ENCODE data around the gene UGT1A3.

UGT1A3 gene

DNA sequence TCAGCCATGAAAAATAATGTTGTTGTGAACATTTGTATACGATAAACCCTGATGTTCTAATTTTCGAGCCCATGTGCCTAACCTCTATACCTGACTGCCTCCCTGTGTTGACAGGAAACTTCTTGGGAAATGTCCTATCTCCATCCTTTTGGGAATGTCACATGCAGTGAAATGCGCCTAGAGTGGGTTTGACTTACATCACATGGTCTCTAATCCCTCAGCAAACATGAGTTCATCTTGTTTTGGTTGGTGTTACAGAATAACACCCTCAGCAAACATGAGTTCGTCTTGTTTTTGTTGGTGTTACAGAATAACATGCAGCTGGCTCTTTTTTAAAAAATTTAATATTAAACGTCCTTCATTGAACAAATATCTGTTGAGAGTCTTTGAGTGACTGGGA, 40.5 kb upstream of the UGT1A3 start:
- TF ChIP-seq, protein P1, sequence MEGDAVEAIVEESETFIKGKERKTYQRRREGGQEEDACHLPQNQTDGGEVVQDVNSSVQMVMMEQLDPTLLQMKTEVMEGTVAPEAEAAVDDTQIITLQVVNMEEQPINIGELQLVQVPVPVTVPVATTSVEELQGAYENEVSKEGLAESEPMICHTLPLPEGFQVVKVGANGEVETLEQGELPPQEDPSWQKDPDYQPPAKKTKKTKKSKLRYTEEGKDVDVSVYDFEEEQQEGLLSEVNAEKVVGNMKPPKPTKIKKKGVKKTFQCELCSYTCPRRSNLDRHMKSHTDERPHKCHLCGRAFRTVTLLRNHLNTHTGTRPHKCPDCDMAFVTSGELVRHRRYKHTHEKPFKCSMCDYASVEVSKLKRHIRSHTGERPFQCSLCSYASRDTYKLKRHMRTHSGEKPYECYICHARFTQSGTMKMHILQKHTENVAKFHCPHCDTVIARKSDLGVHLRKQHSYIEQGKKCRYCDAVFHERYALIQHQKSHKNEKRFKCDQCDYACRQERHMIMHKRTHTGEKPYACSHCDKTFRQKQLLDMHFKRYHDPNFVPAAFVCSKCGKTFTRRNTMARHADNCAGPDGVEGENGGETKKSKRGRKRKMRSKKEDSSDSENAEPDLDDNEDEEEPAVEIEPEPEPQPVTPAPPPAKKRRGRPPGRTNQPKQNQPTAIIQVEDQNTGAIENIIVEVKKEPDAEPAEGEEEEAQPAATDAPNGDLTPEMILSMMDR (IDR thresholded peaks at IDR 0.05; ENCODE audit: insufficient read depth, low read depth, low read length, missing control alignments) = no peak
- no peak overlapping the region for H3K4me3 ChIP-seq (ENCODE audit: low read depth, low read length)
- no peak for DNase-seq (ENCODE audit: low read depth)

DNA sequence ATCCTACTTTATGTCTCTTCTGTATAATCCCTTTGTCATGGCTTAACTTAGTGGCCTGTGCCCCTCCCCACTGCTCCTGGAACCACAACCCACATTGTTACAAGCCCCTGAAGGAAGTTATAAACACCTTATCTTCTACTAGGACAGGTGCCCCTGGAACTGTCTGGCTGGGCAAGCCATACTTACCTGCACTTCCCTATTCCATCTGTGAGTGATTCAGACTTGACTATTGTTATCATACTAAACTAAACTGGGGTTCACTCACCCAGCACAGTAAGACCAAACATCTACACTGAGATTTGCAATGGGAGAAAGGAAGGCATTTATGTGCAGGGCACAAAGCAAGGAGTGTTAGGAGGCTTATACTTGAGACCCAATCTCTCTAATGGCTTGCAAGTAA, 39.8 kb upstream of the UGT1A3 start:
- H3K4me3 ChIP-seq (ENCODE audit: low read depth, low read length) = no peak overlapping the region
- no peak for DNase-seq (ENCODE audit: low read depth)
- TF ChIP-seq, protein P1 (IDR thresholded peaks at IDR 0.05; ENCODE audit: insufficient read depth, low read depth, low read length, missing control alignments) = no peak

DNA sequence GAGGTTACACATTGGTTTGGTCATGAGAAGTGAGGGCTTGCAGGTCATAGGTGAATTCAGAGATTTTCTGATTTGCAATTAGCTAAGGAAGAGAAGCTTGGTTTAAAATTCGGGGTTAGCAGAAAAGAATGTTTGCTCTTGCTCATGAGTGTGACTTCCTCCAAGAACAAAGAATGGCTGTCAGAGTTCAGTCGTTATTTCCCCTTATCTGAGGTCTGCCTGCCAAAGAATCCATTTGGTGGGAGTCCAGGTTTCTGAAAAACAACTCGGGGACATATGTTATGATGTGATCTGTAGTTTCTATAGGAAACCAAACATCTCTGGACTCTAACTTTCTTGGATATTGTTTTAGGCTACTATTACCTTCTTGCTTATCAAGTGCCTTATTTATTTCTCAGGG, 39.3 kb upstream of the UGT1A3 start:
- DNase-seq (ENCODE audit: low read depth) = no peak
- TF ChIP-seq, protein P1 (IDR thresholded peaks at IDR 0.05; ENCODE audit: insufficient read depth, low read depth, low read length, missing control alignments) = no peak
- H3K4me3 ChIP-seq (ENCODE audit: low read depth, low read length) = no peak overlapping the region

DNA sequence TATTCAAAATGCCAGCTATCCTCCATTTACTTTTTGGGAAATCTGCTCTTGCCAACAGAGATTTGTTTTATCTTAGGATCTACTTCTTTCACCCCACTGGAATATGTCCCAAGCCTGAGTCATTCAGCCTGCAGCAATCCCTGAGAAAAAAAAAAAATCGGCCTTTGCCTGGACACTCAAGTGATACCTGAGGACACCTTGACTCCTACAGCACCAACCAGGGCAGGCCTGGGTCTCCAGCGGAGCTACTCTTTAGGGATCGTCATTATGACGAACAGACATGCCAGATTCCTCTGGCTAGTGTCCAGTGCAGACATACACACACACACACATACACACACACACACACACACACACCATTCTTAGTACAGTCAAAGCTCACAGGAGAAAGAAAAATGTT, 38.4 kb upstream of the UGT1A3 start:
- TF ChIP-seq, protein P1 (IDR thresholded peaks at IDR 0.05; ENCODE audit: insufficient read depth, low read depth, low read length, missing control alignments) = no peak
- H3K4me3 ChIP-seq (ENCODE audit: low read depth, low read length) = no peak overlapping the region
- DNase-seq (ENCODE audit: low read depth) = no peak

DNA sequence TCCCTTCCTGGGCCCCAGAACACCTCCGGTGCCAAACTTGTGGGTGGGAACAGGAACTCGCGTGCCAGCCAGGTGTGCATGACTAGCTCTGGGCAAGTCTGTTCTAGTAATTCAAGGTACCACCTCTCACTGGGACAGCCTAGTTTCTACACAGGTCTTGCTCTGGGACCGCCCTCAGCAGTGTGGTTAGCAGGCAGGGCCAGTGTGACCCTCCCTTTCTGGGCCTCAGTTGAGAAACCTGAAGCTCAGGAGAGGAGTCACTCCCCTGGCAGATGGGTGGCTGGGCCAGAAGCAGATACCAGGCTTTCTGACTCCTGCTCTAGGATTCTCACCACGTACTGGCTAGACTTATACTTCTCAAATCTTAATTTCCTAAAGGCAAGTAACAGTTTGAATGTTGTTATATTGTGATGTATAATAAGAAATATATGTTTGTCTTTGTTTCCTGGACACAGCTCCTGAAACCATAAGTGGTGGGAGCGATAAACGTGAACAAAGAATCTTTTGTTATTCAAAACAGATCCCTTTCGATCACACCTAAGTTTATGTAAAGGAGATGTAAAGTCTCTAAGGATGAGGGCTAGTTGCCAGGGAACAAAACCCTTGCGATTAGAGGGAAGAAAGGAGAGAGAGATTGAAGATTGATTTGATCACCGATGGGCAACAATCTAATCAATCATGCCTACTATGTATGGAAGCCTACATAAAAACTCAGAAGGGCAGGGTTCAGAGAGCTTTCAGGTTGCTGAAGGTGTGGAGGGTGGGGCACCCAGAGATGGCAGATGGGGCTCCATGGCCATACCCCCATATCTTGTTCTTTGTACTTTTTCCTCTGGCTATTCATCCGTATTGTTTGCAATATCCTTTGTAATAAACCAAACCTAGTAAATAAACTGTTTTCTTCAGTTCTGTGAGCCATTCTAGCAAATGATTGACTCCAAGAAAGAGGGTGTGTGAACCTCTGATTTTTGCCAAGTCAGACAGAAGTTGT, 37.1 kb upstream of the UGT1A3 start:
- TF ChIP-seq, protein P1 (IDR thresholded peaks at IDR 0.05; ENCODE audit: insufficient read depth, low read depth, low read length, missing control alignments) = no peak
- H3K4me3 ChIP-seq (ENCODE audit: low read depth, low read length) = no peak overlapping the region
- DNase-seq (ENCODE audit: low read depth) = no peak

DNA sequence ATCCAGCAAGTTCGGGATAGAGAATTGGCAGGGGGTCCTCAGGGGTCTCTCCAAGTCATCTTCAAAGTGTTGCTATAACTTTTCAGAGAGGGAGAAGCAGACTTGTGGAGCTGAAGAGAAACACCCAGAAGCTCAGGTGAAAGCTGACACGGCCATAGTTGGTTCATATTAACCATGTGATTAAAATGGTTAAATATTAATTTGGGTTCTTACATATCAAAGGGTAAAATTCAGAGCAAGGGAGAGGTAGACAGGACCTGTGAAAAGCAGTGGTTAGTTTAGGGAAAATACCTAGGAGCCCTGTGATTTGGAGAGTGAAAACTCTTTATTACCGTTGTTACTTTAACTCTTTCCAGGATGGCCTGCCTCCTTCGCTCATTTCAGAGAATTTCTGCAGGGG, 36.2 kb upstream of the UGT1A3 start, which contains the start of gene UGT1A6:
UGT1A6 (plus strand) TSS at position 243 of the 400 bp plus-strand sequence; CDS start at position 358, 115 bp downstream.
- no peak for DNase-seq (ENCODE audit: low read depth)
- H3K4me3 ChIP-seq (ENCODE audit: low read depth, low read length) = no peak within 1 kb of the TSS
- TF ChIP-seq, protein P1 (IDR thresholded peaks at IDR 0.05; ENCODE audit: insufficient read depth, low read depth, low read length, missing control alignments) = no peak
